Effector CD8-positive, alpha-beta T cell (primary cell): ENCODE measurements around the gene SPATA31D4.
"Not testable (repeated sequence)": the region's sequence is repeated elsewhere in the genome, so short reads cannot be mapped to it uniquely, and the experiment has no call there.

ENCODE experiments used
- DNase-seq: peaks from one replicate; lab custom pipeline; 2025; lab: John Stamatoyannopoulos, UW
- total RNA-seq, 4 experiments: gene quantifications; one replicate each; lab custom pipeline; 2026; lab: John Stamatoyannopoulos, UW

SPATA31D4 gene
- 0 reads per million in 4 experiments for total RNA-seq

GRCh38 chr9:81928305-81928704 lies at the start of gene SPATA31D4:
Gene SPATA31D4 (plus strand): TSS chr9:81928428. CDS start chr9:81928514, 86 bp downstream.
- DNase-seq: not testable (repeated sequence)

DNA sequence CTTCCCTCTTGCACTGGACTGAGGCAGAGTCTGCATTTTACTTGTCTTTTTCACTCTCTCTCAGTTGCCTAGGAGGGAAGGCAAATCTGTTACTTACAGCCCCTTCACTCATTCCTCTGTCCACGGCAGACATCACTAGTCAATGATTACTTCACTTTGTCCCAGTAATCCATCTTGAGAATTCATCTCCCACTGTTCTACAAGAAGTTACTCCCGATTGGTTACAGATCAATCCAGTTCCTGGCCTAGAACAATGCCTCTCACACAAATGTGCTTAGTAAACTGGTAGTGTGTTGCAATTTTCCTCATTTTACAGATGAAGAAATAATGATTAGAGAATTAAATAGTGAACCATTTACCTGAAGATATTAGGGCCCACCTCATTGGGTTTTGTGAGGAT lies 49.7 kb upstream of the SPATA31D4 start:
- DNase-seq: no peak

- DNase-seq: no peak
Observed at GRCh38 chr9:81879501-81879916, 48.7 kb upstream of the SPATA31D4 start.

DNA sequence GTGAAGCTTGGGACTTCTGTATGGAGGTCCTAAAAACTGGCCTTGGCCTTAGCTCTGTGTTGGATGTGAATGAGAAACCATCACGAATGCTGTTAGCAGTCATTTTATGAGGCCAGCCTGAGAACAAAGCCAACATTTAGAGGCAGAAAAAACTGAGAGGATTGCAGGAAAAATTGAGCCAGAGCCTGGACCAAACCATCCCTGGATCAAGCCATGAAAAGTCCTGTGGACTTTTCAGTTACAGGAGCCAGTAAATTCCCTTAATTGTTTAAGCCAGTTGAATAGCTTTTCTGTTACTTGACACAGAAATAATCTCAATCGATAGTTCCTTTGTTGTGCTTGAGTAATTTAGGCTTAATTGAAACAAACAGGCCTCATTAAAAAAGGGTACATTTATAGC lies 42.6 kb upstream of the SPATA31D4 start:
- no peak for DNase-seq

- DNase-seq: no peak
Observed at GRCh38 chr9:81886665-81887064, 41.6 kb upstream of the SPATA31D4 start.

DNA sequence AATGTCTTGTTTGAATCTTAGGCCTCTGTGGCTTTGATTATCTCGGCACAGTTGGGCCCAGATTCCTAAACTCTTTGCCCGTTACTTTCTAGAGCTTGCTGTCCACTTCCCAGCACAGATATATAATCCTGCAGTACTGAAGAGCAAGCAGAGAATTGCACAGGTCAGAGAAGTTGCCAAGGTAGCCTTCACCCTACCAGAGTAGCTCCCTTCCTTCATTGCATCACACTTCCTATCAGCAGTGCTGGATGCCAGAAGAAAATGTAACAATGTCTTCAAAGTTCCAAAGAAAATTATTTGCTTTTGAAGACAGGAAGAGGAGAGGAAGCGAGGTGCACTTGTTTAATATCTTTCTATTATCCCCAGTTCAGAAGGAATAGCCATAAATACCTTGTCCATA lies 38.1 kb upstream of the SPATA31D4 start:
- no peak for DNase-seq

DNA sequence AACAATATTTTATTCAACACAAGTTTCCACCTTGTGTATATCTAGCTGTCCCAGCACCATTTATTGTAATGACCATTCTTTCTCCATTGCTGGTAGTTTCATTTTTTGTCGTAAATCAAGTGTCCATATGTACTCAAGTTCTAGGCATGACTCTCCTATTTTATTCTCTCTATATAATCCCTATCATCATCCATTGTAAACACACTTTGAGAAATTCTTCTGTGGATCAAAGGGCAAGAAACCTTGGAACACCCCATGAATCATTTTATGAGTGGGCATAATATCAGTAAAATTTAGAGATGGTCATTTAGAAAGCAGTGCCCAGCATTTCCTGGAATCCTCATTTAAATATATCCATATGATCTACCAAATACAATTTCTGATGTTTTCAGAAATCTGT lies 35.8 kb upstream of the SPATA31D4 start:
- no peak for DNase-seq

- DNase-seq: no peak
Observed at GRCh38 chr9:81893929-81894328, 34.3 kb upstream of the SPATA31D4 start.

DNA sequence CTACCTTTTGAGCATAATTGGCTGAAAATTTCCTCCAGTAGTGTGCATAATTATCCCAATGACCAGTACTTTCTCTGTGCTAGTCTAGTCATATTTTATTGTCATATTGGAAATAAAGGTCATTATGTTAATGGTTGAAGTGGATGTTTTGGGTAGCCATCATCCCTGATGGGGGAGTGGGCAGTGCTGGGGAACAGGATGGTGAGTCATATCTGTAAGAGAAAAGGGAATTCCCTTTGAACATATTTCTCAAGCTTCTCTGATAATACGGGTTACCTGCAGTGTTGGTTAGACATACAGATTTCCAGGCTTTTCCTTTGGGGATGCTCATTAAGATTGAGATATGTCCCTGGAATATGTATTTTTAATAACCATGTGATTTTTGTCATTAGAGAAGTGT lies 33.3 kb upstream of the SPATA31D4 start:
- DNase-seq: no peak

DNA sequence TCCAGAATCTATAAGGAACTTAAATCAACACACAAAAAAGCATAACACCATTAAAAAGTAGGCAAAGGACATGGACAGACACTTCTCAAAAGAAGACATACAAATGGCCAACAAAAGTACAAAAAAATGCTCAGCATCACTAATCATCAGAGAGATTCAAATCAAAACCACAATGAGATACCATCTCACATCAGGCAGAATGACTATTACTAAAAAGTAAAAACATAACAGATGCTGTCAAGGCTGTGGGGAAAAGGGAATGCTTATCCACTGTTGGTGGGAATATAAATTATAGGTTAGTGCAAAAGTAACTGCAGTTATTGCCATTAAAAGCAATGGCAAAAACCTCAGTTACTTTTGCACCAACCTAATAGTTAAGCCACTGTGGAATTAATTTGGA lies 32.2 kb upstream of the SPATA31D4 start:
- no peak for DNase-seq

DNA sequence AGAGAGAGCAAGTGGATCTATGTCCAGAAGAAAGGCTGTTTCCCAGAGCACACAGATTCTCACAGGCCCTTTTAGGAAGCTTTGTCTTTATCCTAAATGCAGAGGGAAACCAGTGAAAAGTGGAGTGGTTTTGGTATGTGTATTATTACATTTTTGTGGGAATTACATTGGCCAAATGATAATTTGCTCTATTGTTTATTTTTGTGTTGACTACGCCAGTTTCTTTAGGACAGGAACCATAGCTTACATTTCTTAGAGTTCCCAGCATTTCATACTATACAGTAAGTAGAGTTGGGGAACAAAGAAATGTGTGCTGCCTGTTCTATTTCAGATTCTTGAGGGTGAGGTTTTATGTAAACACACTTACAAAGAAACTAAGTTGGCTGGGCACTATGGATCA lies 29.4 kb upstream of the SPATA31D4 start:
- DNase-seq: no peak

- no peak for DNase-seq
Observed at GRCh38 chr9:81902196-81902595, 26.0 kb upstream of the SPATA31D4 start.

- DNase-seq: no peak
Observed at GRCh38 chr9:81902626-81903025, 25.6 kb upstream of the SPATA31D4 start.

- DNase-seq: no peak
Observed at GRCh38 chr9:81906671-81907070, 21.6 kb upstream of the SPATA31D4 start.

GRCh38 chr9:81912135-81912534 lies 16.1 kb upstream of the SPATA31D4 start:
- DNase-seq: no peak

DNA sequence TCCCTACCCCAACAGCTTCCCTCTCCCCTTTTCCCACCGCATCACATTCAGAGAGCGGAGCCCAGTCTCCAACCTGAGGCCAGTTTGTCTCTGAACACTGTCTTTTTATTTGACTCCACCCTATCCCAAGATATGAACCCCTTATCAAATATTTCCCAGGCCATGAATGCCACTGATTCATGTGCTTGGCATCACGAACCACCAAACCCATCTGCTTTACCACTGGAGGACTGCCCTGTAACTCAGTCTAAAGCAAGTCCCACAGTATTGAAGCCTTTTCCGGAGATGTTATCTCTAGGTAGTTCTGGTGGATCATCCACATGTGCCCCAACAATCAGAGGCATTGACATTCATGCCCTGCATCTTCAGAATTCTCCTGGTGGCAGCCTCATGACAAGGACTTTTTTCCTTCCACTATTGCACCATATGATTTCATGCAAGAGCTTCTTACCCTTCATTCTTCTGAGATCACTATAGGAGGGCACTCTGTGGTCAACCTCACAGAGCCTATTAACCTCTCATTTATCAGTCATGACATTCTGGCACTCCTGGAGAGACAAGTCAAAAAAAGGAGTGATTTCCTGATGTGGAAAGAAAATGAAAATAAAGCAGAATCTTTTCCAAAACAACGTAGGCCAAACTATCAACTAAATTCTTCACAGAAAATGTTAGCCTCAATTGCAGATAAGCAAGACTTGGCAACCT lies 12.3 kb upstream of the SPATA31D4 start:
- DNase-seq: no peak

DNA sequence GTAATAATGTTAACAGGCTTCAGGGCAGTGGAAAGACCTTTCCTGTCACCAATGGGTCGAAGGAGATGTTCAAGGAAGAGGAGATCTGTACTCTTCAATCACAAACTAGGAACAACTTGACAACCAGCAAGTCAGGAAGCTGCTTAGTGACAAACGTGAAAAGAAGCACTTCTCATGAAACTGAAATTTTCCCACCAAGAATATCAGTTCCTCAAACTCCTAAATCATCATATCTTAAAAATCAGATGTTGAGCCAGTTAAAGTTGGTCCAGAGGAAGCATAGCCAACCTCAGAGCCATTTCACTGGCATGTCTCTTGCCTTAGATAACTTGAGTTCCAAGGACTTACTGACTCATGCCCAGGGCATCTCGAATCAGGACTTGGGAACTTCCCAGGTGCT lies 9.7 kb upstream of the SPATA31D4 start:
- not testable (repeated sequence) for DNase-seq

GRCh38 chr9:81930147-81930546 lies 1.9 kb downstream of the SPATA31D4 start:
- not testable (repeated sequence) for DNase-seq

DNA sequence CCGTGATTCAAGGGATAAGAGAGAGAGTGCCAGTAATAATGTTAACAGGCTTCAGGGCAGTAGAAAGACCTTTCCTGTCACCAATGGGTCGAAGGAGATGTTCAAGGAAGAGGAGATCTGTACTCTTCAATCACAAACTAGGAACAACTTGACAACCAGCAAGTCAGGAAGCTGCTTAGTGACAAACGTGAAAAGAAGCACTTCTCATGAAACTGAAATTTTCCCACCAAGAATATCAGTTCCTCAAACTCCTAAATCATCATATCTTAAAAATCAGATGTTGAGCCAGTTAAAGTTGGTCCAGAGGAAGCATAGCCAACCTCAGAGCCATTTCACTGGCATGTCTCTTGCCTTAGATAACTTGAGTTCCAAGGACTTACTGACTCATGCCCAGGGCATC lies 5.3 kb downstream of the SPATA31D4 start:
- not testable (repeated sequence) for DNase-seq

DNA sequence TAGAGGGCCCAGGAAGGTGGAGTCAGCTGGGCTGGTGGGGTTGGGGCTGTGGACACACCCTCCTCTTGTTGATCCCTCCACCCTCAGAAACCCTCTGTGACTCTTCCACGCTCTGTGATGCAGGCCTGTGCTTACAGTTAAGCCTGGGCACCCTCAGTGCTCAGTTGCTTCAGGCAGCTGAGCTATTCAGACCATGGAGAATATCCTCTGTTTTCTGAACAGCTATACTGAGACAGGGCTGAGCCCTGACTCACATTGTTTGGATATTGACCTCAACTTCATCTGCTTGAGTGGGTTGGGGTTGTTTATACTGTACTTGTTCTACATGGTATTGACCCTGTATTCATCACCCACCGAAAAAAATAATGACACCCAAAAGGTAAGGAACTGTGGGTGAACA lies 15.2 kb downstream of the SPATA31D4 start, which contains the start of gene SPATA31D3:
SPATA31D3 (plus strand) TSS at position 108 of the 400 bp plus-strand sequence; CDS start at position 194, 86 bp downstream.
- not testable (repeated sequence) for DNase-seq

GRCh38 chr9:81948650-81949049 lies 20.4 kb downstream of the SPATA31D4 start:
- DNase-seq: not testable (repeated sequence)

- no peak for DNase-seq
Observed at GRCh38 chr9:81953096-81953495, 24.9 kb downstream of the SPATA31D4 start.

DNA sequence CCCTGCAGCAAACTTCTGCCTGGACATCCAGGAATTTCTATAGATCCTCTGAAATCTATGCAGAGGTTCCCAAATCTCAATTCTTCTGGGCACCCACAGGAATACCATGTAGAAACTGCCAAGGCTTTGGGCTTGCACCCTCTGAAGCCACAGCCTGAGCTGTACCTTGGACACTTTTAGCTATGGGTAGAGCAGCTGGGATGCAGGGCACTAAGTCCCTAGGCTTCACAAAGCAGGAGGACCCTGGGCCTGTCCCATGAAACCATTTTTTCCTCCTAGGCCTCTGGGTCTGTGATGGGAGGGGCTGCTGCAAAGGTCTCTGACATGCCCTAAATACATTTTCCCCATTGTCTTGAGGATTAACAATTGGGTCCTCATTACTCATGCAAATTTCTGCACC lies 27.4 kb downstream of the SPATA31D4 start:
- no peak for DNase-seq
